ENCODE data around the gene EFHD1. TPM values are rescaled to one million over a fixed set of nuclear protein-coding genes. Genes with fewer than 3 reads are reported as not detected.

EFHD1 gene
- total RNA-seq, 1 donor, result not detected

Small RNAs within 50 kb of the gene (small RNA-seq; reads per million reads assigned to genes)
- gene RN7SL359P, result not detected

Other genes starting within 250 kb of the EFHD1 start
- under 0.01 TPM for gene ALPG, start 226.8 kb upstream of the EFHD1 start, total RNA-seq
- gene ALPI, start 177.5 kb upstream of the EFHD1 start, total RNA-seq, result not detected
- gene ECEL1, start 145.8 kb upstream of the EFHD1 start, total RNA-seq, result 0.27 TPM
- gene PRSS56, start 113.2 kb upstream of the EFHD1 start, total RNA-seq, result not detected
- not detected for gene CHRND, start 107.4 kb upstream of the EFHD1 start, total RNA-seq
- not detected for gene CHRNG, start 93.9 kb upstream of the EFHD1 start, total RNA-seq
- 7.3 TPM for gene TIGD1, start 83.0 kb upstream of the EFHD1 start, total RNA-seq
- gene EIF4E2, start 82.9 kb upstream of the EFHD1 start, total RNA-seq, result 24.2 TPM
- gene GIGYF2, start 63.7 kb downstream of the EFHD1 start, total RNA-seq, result 60.6 TPM
- gene KCNJ13, start 143.0 kb downstream of the EFHD1 start, total RNA-seq, result not detected
- 0.54 TPM for gene SNORC, start 236.7 kb downstream of the EFHD1 start, total RNA-seq